GM12874 (cell line): ENCODE data around the gene MTX3.

Experiments used
- TF ChIP-seq, protein P1 (sequence below): IDR thresholded peaks from 2 replicates; pipeline ENCODE4 v1.5.1; 2011; ENCODE audit warnings: low read depth, mild to moderate bottlenecking, control low read depth, low read length, moderate library complexity; ENCODE audit not compliant: insufficient read depth

Gene MTX3

DNA sequence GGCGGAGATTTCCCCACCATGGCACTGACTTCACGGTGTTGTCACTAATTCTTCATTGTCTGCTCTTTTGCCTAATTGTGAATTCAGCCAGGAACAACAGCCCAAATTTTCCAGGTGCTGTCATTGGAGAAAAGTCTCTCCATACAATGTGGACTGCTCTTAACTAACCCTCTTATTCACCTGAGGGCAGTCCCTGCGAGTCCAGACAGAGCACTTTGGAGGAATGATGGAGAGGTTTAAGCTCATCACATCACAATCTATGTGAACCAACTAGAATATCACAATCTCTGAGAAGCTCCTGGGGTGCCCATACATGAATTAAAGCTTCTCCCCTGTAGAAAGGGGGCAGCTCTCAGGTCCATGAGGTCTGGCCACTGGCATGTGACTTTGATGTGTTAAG is 56.4 kb downstream of the MTX3 start:
- TF ChIP-seq, protein P1, sequence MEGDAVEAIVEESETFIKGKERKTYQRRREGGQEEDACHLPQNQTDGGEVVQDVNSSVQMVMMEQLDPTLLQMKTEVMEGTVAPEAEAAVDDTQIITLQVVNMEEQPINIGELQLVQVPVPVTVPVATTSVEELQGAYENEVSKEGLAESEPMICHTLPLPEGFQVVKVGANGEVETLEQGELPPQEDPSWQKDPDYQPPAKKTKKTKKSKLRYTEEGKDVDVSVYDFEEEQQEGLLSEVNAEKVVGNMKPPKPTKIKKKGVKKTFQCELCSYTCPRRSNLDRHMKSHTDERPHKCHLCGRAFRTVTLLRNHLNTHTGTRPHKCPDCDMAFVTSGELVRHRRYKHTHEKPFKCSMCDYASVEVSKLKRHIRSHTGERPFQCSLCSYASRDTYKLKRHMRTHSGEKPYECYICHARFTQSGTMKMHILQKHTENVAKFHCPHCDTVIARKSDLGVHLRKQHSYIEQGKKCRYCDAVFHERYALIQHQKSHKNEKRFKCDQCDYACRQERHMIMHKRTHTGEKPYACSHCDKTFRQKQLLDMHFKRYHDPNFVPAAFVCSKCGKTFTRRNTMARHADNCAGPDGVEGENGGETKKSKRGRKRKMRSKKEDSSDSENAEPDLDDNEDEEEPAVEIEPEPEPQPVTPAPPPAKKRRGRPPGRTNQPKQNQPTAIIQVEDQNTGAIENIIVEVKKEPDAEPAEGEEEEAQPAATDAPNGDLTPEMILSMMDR = no peak

GRCh38 chr5:79932510-79933504 is 58.3 kb downstream of the MTX3 start:
- TF ChIP-seq, protein P1 = no peak

GRCh38 chr5:79931866-79932265 is 59.2 kb downstream of the MTX3 start:
- TF ChIP-seq, protein P1 = no peak

GRCh38 chr5:79931409-79931808 is 59.7 kb downstream of the MTX3 start:
- TF ChIP-seq, protein P1 = no peak

DNA sequence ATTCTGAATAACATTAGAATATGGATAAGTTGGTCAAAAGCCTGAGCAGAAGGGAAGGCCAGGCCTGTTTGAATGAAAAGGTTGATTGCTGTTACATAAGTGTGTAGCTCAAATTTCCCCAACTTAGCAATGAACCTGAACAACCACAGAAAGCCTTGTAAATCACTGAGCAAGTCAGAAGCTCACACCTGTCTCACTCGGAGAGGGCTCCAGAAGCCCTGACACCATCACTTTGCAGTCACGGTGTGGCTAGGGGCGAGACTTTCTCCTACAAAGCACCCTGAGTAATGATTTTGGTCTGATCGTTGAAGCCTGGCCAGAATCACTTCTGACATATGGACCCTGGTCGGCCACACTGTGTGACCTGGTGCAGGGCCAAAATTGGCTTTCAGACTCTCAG is 62.0 kb downstream of the MTX3 start:
- TF ChIP-seq, protein P1 = no peak
